ENCODE measurements around the gene NCAM2. TPM values are rescaled to one million over a fixed set of nuclear protein-coding genes. Genes with fewer than 3 reads are reported as not detected.

Gene NCAM2
- total RNA-seq, 4 donors from 2014 or later = 1.1 to 3.9 (median 2.7) TPM

GRCh38 chr21:21412096-21412495 is 413.9 kb downstream of the NCAM2 start:
- no peak for TF ChIP-seq CTCF (IDR thresholded peaks at IDR 0.05; ENCODE audit: low read depth)

GRCh38 chr21:21415741-21416140 is 417.5 kb downstream of the NCAM2 start:
- TF ChIP-seq CTCF (IDR thresholded peaks at IDR 0.05; ENCODE audit: low read depth) = no peak

GRCh38 chr21:21434944-21435343 is 436.7 kb downstream of the NCAM2 start:
- no peak for TF ChIP-seq CTCF (IDR thresholded peaks at IDR 0.05; ENCODE audit: low read depth)

- TF ChIP-seq CTCF (IDR thresholded peaks at IDR 0.05; ENCODE audit: low read depth) = no peak
These were observed 437.9 kb downstream of the NCAM2 start for GRCh38 chr21:21436012-21436534.

- TF ChIP-seq CTCF (IDR thresholded peaks at IDR 0.05; ENCODE audit: low read depth) = no peak
These were observed 441.6 kb downstream of the NCAM2 start for GRCh38 chr21:21439761-21440160.

GRCh38 chr21:21457077-21457476 is 458.9 kb downstream of the NCAM2 start:
- no peak for TF ChIP-seq CTCF (IDR thresholded peaks at IDR 0.05; ENCODE audit: low read depth)

- TF ChIP-seq CTCF (IDR thresholded peaks at IDR 0.05; ENCODE audit: low read depth) = no peak
These were observed 460.0 kb downstream of the NCAM2 start for GRCh38 chr21:21458124-21458631.

Data from subcutaneous adipose tissue (tissue), 4 donors.